Heart left ventricle (tissue), 16 donors: ENCODE data around the gene CYB5RL. TPM values are rescaled to one million over a fixed set of nuclear protein-coding genes. Genes with fewer than 3 reads are reported as not detected.
A peak's percentile ranks its signal among the peaks of the same experiment; 100 is the strongest.

Experiments used
- ATAC-seq, 4 donors: fragments of 200-7000 bp; cut with Tn5 transposase; one replicate each; pipeline ENCODE4 v1.9.1; 2020 to 2022; ENCODE audit warnings: moderate library complexity in 4 of 4, mild to moderate bottlenecking in 3 of 4, moderate number of reproducible peaks in 1 of 4
- DNase-seq, 5 donors: peaks; one replicate each; pipeline ENCODE4 v3.0.0-alpha.2; 2020
- H3K27ac ChIP-seq, 12 donors: fragments of 200-600 bp; sonication (generic) in 4 of 12; one replicate each; pipeline versions ENCODE4 v1.5.0 to v1.8.0; 2016 to 2022; ENCODE audit warnings: mild to moderate bottlenecking in 2 of 12
- H3K27me3 ChIP-seq, 9 donors: fragments of 200-600 bp; sonication (generic) in 2 of 9; one replicate each; pipeline versions ENCODE4 v1.5.1 to v1.8.0; 2016 to 2022; ENCODE audit warnings: mild to moderate bottlenecking in 3 of 9
- H3K36me3 ChIP-seq, 9 donors: fragments of 200-600 bp; sonication (generic) in 2 of 9; one replicate each; pipeline versions ENCODE4 v1.5.0 to v1.8.0; 2018 to 2022; ENCODE audit warnings: mild to moderate bottlenecking in 2 of 9
- H3K4me1 ChIP-seq, 12 donors: fragments of 200-600 bp; sonication (generic) in 4 of 12; one replicate each; pipeline versions ENCODE4 v1.5.0 to v1.8.0; 2016 to 2022; ENCODE audit warnings: mild to moderate bottlenecking in 3 of 12
- H3K4me3 ChIP-seq, 12 donors: fragments of 200-600 bp; sonication (generic) in 4 of 12; one replicate each; pipeline versions ENCODE4 v1.5.0 to v1.8.0; 2017 to 2022; ENCODE audit warnings: mild to moderate bottlenecking in 9 of 12, moderate library complexity in 4 of 12
- H3K9me3 ChIP-seq, 12 donors: fragments of 200-600 bp; sonication (generic) in 4 of 12; one replicate each; pipeline versions ENCODE4 v1.5.0 to v1.8.0; 2016 to 2022; ENCODE audit warnings: mild to moderate bottlenecking in 1 of 12
- POLR2A ChIP-seq, 2 donors: fragments of 450-650 bp; IDR thresholded peaks; one replicate each; pipeline ENCODE4 v1.6.1; 2017; ENCODE audit warnings: antibody characterized with exemption in 2 of 2, mild to moderate bottlenecking in 2 of 2, moderate library complexity in 2 of 2
- WGBS, 4 donors: extraction: QIAGEN DNeasy Blood & Tissue Kit in 2 of 4; methylation state at CpG; one replicate each; pipeline versions ENCODE4 v1.1.5 to v1.1.7; 2013 to 2018; 5-methylcytosine and 5-hydroxymethylcytosine counted together
- intact Hi-C, 10 donors: fragments of 100-400 bp; cut with DNase I; formaldehyde crosslinking; loops; one replicate each; pipeline versions ENCODE4 v1.11.1 to v1.14.2; 2022
- polyA plus RNA-seq, 2 donors: library from polyadenylated mRNA; stranded (reverse); fragments of 200-250 nt; gene quantifications; one replicate each; pipeline ENCODE4 v1.2.3, GENCODE V29; 2013
- total RNA-seq, 9 donors: library from RNA; depleted of rRNA in 2 of 9; stranded (reverse); fragments of >200 nt in 2 of 9; fragmentation: NEBNext Ultra II Directional in 3 of 9; extraction: Animal tissue kit (Norgen Biotek cat#: 25700) in 3 of 9; gene quantifications; one replicate each; pipeline versions ENCODE4 v1.1.0 to v1.2.4, GENCODE V29; 2016 to 2023
- TF ChIP-seq, protein P1 (sequence below), 12 donors: fragments of 200-600 bp; sonication (generic) in 4 of 12; IDR thresholded peaks; one replicate each; pipeline versions ENCODE4 v1.5.0 to v1.8.0; 2018 to 2022; ENCODE audit warnings: antibody characterized with exemption in 12 of 12, mild to moderate bottlenecking in 5 of 12
- donor health status: ischemic (EF 13 %, LVEDD 7.1; RV severe dilation, severe dysfunction).
- donor health status: healthy with polysubstance abuse.
- donor health status: DM: no; HTN: yes; CAD: no.
- donor health status: DM: no; HTN: no; CAD: no.
- donor health status: ischemic (EF 25% LVEDD 6.9; RV normal size, moderate dysfunction).
- donor health status: ischemic (EF 25% LVEDD 5.7; RV mildly dilated, moderate dysfunction).
- donor health status: healthy.
- donor health status: DM: yes; HTN: yes; CAD: no.
- donor health status: ischemic (EF 35%, LVEDD 5.7; RV mildly dilated, moderate dysfunction).
- donor health status: nonischemic (EF 11% LVEDD 7.7; RV severe dilation, severe dysfunction).
- donor health status: DM: yes; HTN: yes; CAD: no.
- donor health status: PGD.
- donor health status: ischemic (EF 29% LVEDD 5.4; RV normal size, mild dysfunction).
- donor health status: nonischemic (EF 23%, LVEDD 6.1; RV moderate dilation, normal function).

Gene CYB5RL
- total and polyA plus RNA-seq, 11 donors, result 2.2 to 7.5 (median 4.3) TPM

DNA sequence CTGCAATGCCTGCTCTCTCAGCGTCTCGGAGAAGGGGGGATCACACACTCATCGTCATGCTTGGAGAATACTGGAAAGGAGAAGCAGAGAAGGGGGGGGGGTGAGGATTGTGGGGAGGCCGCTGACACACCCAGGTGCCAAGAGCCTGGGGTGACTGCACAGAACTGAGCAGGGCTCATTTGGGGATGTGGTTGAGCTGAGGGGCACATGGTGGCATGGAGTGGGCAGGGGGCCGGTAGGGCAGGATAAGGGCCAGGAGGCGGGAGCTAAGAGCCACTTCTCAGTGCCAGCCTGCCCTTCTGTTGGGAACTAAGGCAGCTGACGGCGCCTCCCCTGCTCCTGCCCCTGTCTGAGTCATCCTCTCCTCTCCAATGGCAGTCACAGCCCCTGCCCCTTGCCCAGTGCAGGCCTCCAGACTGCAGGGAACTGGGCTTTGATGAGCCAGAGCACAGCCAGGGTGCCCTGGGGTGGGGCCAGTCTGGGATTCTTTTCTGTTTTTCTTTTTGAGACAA lies 27.3 kb upstream of the CYB5RL start:
- DNase-seq, result no peak
- 79 to 84% (median 83%) methylated on average over 8 of the region's 8 CpGs for WGBS, 4 donors
- Histone ChIP-seq H3K36me3 (peaks cover 0 to 28% (median 13%) of the 10 kb centered on the region in 9 donors), H3K9me3 (no peaks in the 10 kb centered on the region), H3K4me1 (peaks cover 0 to 24% (median 4%) of the 10 kb centered on the region in 12 donors), H3K27ac (no peak overlapping the region), H3K27me3 (no peaks in the 10 kb centered on the region), H3K4me3 (no peak overlapping the region)
- no peak for TF ChIP-seq POLR2A (IDR thresholded peaks at IDR 0.05)
- TF ChIP-seq, protein P1, sequence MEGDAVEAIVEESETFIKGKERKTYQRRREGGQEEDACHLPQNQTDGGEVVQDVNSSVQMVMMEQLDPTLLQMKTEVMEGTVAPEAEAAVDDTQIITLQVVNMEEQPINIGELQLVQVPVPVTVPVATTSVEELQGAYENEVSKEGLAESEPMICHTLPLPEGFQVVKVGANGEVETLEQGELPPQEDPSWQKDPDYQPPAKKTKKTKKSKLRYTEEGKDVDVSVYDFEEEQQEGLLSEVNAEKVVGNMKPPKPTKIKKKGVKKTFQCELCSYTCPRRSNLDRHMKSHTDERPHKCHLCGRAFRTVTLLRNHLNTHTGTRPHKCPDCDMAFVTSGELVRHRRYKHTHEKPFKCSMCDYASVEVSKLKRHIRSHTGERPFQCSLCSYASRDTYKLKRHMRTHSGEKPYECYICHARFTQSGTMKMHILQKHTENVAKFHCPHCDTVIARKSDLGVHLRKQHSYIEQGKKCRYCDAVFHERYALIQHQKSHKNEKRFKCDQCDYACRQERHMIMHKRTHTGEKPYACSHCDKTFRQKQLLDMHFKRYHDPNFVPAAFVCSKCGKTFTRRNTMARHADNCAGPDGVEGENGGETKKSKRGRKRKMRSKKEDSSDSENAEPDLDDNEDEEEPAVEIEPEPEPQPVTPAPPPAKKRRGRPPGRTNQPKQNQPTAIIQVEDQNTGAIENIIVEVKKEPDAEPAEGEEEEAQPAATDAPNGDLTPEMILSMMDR (IDR thresholded peaks at IDR 0.05), result no peak
- intact Hi-C loops, result loop anchor here in 1 of 10 donors (10.0 kb wide), 1 partner anchor 178 kb away; the partner anchor contains the start of gene SSBP3
- peak in 2 of 4 donors; percentile 44 to 55 for ATAC-seq

DNA sequence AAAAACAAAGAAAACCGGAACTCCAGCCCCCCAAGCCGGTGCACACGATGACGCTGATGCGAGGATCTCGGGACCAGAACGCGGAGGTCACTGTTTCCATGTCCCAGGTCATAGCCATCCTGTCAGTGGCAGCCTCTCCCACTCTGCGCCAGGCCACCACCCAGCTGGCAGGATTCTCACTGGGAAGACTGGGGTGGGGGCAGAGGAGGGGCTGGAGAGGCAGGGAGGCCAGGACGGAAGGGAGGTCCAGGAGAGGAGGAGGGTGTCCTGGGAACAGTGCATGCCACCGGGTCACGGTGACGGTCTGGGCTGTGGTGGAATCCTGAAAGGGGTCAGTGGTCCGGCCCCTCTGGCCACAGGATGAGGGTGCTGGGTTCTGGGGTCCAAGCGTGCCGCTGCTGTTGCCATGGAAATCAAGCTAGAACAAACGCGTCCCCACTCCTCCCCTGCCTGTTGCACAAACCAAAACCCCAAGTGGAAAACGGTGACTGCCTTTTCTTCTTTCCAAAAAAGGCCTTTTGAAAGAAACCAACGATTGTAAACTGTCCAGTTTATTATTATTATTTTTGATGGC lies 26.2 kb upstream of the CYB5RL start:
- DNase-seq (no peak), ATAC-seq (no peak)
- Histone ChIP-seq H3K27me3 (no peaks in the 10 kb centered on the region), H3K9me3 (no peaks in the 10 kb centered on the region), H3K36me3 (peaks cover 0 to 27% (median 13%) of the 10 kb centered on the region in 9 donors), H3K27ac (no peak overlapping the region), H3K4me3 (no peak overlapping the region), H3K4me1 (peaks cover 0 to 30% (median 5%) of the 10 kb centered on the region in 12 donors)
- intact Hi-C loops, result loop anchor here in 1 of 10 donors (10.0 kb wide), 1 partner anchor 179 kb away; the partner anchor contains the start of gene SSBP3
- WGBS, 4 donors, result 89 to 92% (median 91%) methylated on average over 20 of the region's 20 CpGs
- TF ChIP-seq, protein P1 (IDR thresholded peaks at IDR 0.05), result no peak
- TF ChIP-seq POLR2A (IDR thresholded peaks at IDR 0.05), result no peak

DNA sequence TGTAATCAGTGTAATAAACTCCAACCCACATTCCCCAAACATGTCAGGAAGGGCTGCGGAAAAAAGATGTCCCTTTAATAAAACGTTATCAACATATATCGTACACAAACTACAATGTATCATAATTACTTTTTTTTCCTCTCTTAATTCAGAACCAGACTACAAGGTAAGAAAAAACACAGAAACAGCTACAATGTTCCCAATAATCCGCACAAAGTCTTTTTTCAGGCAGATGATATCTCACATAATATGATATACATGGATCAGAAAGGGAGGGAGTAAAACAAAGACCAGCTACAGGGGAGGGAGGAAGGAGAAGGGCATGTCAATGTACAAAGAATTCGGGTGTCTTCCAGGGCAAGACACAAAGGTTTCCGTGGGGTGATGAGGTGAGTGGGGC lies 25.5 kb upstream of the CYB5RL start:
- H3K36me3 ChIP-seq, result peaks cover 0 to 21% (median 10%) of the 10 kb centered on the region in 9 donors
- intact Hi-C loops, result loop anchor here in 1 of 10 donors (10.0 kb wide), 1 partner anchor 179 kb away; the partner anchor contains the start of gene SSBP3

DNA sequence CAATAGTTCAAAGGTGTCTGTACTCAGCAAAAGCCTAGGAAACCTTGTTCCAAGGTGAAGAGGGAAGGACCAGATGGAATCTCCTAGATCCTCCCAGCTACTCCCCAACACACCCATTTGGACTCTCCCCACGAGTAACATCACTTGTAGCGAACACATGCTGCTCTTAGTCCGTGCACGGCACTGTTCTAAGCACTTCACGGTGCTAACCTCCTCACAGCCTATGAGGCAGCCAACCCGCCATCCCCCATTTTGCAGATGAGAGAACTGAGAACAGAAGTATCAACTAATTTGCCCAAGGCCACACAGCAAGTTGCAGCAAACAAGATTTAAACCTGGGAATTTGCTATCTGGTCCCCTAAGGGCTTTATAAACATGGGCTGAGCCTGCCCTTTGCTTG lies 24.4 kb upstream of the CYB5RL start:
- WGBS, 4 donors, result 81 to 94% (median 86%) methylated on average over 6 of the region's 6 CpGs

More for the DNA sequence above, 25.5 kb upstream of the CYB5RL start:
- DNase-seq (no peak), ATAC-seq (no peak)
- Histone ChIP-seq H3K9me3 (no peaks in the 10 kb centered on the region), H3K4me1 (peaks cover 0 to 35% (median 8%) of the 10 kb centered on the region in 12 donors), H3K27me3 (no peaks in the 10 kb centered on the region), H3K27ac (no peak overlapping the region), H3K4me3 (no peak overlapping the region)
- 86 to 91% (median 88%) methylated on average over 6 of the region's 6 CpGs for WGBS, 4 donors
- TF ChIP-seq, protein P1 (IDR thresholded peaks at IDR 0.05), result no peak
- no peak for TF ChIP-seq POLR2A (IDR thresholded peaks at IDR 0.05)

More for the DNA sequence above, 24.4 kb upstream of the CYB5RL start:
- ATAC-seq (no peak), DNase-seq (no peak)
- intact Hi-C loops, result loop anchor here in 1 of 10 donors (10.0 kb wide), 1 partner anchor 181 kb away; the partner anchor contains the start of gene SSBP3
- no peak overlapping the region for H3K4me3 ChIP-seq
- no peaks in the 10 kb centered on the region for H3K27me3 ChIP-seq
- peaks cover 0 to 21% (median 10%) of the 10 kb centered on the region in 9 donors for H3K36me3 ChIP-seq
- H3K9me3 ChIP-seq, result no peaks in the 10 kb centered on the region
- no peak for TF ChIP-seq POLR2A (IDR thresholded peaks at IDR 0.05)
- TF ChIP-seq, protein P1 (IDR thresholded peaks at IDR 0.05), result no peak
- H3K27ac ChIP-seq, result no peak overlapping the region
- H3K4me1 ChIP-seq, result peaks cover 0 to 41% (median 18%) of the 10 kb centered on the region in 12 donors
